Stimulated activated CD8-positive, alpha-beta memory T cell treated with anti-CD3 and anti-CD28 coated beads, Interleukin-15, amount 100 ng/mL, for 48 hours (primary cell): Measurements from ENCODE around the gene NPDC1.

Experiments used
- DNase-seq, 2 donors: peaks; one replicate each; pipeline ENCODE4 v3.0.0-alpha.2; 2020; ENCODE audit warnings: low read depth in 2 of 2

NPDC1 gene

GRCh38 chr9:137056739-137057415, 10.9 kb upstream of the NPDC1 start:
- no peak for DNase-seq

- DNase-seq: no peak
Observed at GRCh38 chr9:137055385-137056364, 9.7 kb upstream of the NPDC1 start.

GRCh38 chr9:137054932-137055384, 9.0 kb upstream of the NPDC1 start:
- no peak for DNase-seq

- no peak for DNase-seq
Observed at GRCh38 chr9:137053944-137054931, 8.3 kb upstream of the NPDC1 start, which contains the start of gene ENTPD2. ENTPD2 (minus strand) TSS chr9:137054061; CDS start chr9:137053997, 64 bp downstream.

GRCh38 chr9:137052998-137053943, 7.3 kb upstream of the NPDC1 start:
- no peak for DNase-seq

- no peak for DNase-seq
Observed at GRCh38 chr9:137052293-137052692, 6.3 kb upstream of the NPDC1 start.

- DNase-seq: no peak
Observed at GRCh38 chr9:137051145-137051724, 5.3 kb upstream of the NPDC1 start.

- no peak for DNase-seq
Observed at GRCh38 chr9:137050570-137050969, 4.6 kb upstream of the NPDC1 start.

- peak in 1 of 2 donors; percentile 52 for DNase-seq
Observed at GRCh38 chr9:137049544-137050449, 3.8 kb upstream of the NPDC1 start.

- no peak for DNase-seq
Observed at GRCh38 chr9:137048655-137049543, 2.9 kb upstream of the NPDC1 start.

- no peak for DNase-seq
Observed at GRCh38 chr9:137045294-137046087, 486 bp downstream of the NPDC1 start.

- no peak for DNase-seq
Observed at GRCh38 chr9:137044502-137045177, 1.3 kb downstream of the NPDC1 start.

- DNase-seq: no peak
Observed at GRCh38 chr9:137044037-137044436, 1.9 kb downstream of the NPDC1 start.

- no peak for DNase-seq
Observed at GRCh38 chr9:137042751-137043727, 2.9 kb downstream of the NPDC1 start.

- DNase-seq: no peak
Observed at GRCh38 chr9:137041124-137041523, 4.9 kb downstream of the NPDC1 start.
